ENCODE results near the gene TOMT. TPM values are rescaled to one million over a fixed set of nuclear protein-coding genes. Genes with fewer than 3 reads are reported as not detected.

Gene TOMT
- total and polyA plus RNA-seq, 2 donors (not counting 3 experiments of a cell fraction or from before 2014, with no cell fraction given) = not detected

GRCh38 chr11:72135891-72136683, 30.4 kb downstream of the TOMT start:
- Histone ChIP-seq H3K4me3 (replicated peaks in 1 of 3; ENCODE audit: insufficient read depth in 1 of 3, low read depth in 1 of 3, low read length in 3 of 3) (no peak overlapping the region), H3K27ac (ENCODE audit: insufficient read depth, low read depth, low read length) (no peak overlapping the region), H3K36me3 (ENCODE audit: control insufficient read depth in 2 of 2, extremely low read depth in 1 of 2, insufficient read depth in 2 of 2, low read length in 2 of 2) (no peaks in the 10 kb centered on the region), H3K9me1 (replicated peaks; ENCODE audit: control insufficient read depth, extremely low read depth, insufficient read depth, low read length) (no peaks in the 10 kb centered on the region), H3K4me1 (ENCODE audit: control insufficient read depth, extremely low read depth, insufficient read depth, low read length) (no peaks in the 10 kb centered on the region), H3K79me2 (ENCODE audit: control insufficient read depth, insufficient read depth, low read length) (no peaks in the 10 kb centered on the region), H3K9ac (replicated peaks; ENCODE audit: extremely low read depth, insufficient read depth, low read length) (no peak overlapping the region), H3K4me2 (ENCODE audit: insufficient read depth, low read length) (no peak overlapping the region), H3K9me3 (replicated peaks; ENCODE audit: control insufficient read depth, insufficient read depth, low read length) (no peaks in the 10 kb centered on the region), H3K27me3 (ENCODE audit: control insufficient read depth in 2 of 2, insufficient read depth in 2 of 2, low read length in 2 of 2) (peaks cover 6% of the 10 kb centered on the region in 2 experiments), H2AFZ (ENCODE audit: low read depth, low read length) (no peak overlapping the region), H4K20me1 (replicated peaks; ENCODE audit: control insufficient read depth, extremely low read depth, insufficient read depth, low read length) (no peaks in the 10 kb centered on the region)
- intact Hi-C loops (cut with micrococcal nuclease) = no loop called here
- ChIA-PET POLR2A (no interaction called here), CTCF (interaction anchor here (1.4 to 1.6 kb wide), 3 partner anchors 8 to 111 kb away, joined by 3 to 11 read pairs (median 5); no protein-coding TSS in a partner anchor)
- TF ChIP-seq POLR2A (IDR thresholded peaks at IDR 0.05; ENCODE audit: low read depth, low read length) (no peak), MAX (IDR thresholded peaks at IDR 0.05; ENCODE audit: insufficient read depth, insufficient read length) (no peak), EZH2 (IDR thresholded peaks at IDR 0.05; ENCODE audit: borderline replicate concordance, low read depth, low read length, severe bottlenecking) (no peak), FOS (IDR thresholded peaks at IDR 0.05; ENCODE audit: borderline replicate concordance, insufficient read depth, low read length) (no peak), GATA2 (IDR thresholded peaks at IDR 0.05; ENCODE audit: insufficient read depth, insufficient read length, low read depth, low read length) (no peak), JUN (IDR thresholded peaks at IDR 0.05; ENCODE audit: borderline replicate concordance, insufficient read depth, insufficient read length, low read depth) (no peak), MYC (IDR thresholded peaks at IDR 0.05; ENCODE audit: low read depth, low read length) (no peak), POLR2AphosphoS5 (IDR thresholded peaks at IDR 0.05; ENCODE audit: insufficient read depth, low read depth, low read length) (no peak), CTCF (IDR thresholded peaks at IDR 0.05; ENCODE audit: extremely low read depth in 1 of 2, insufficient read depth in 1 of 2, low read depth in 1 of 2, low read length in 2 of 2) (no peak)
- BruUV-seq (replicated peaks) = no TSS peak
- dilution Hi-C loops (cut with MboI; ENCODE audit: extremely low pct_ligation_motif_present, low sequenced_read_pairs) = no loop called here
- no peak for DNase-seq (ENCODE audit: low read depth, low spot score)
- no peak for FAIRE-seq

All from endothelial cell of umbilical vein (primary cell).